Measurements from ENCODE around the gene VPS37B.

The VPS37B gene

GRCh38 chr12:122850048-122850445 lies 45.9 kb downstream of the VPS37B start:
- H3K27me3 ChIP-seq (ENCODE audit: insufficient read depth, poor library complexity, severe bottlenecking): no peaks in the 10 kb centered on the region
- DNase-seq (ENCODE audit: low read depth in 1 of 2, low spot score in 1 of 2): no peak
- TF ChIP-seq CTCF (IDR thresholded peaks at IDR 0.05; ENCODE audit: insufficient read depth, low read length) (no peak), GABPA (IDR thresholded peaks at IDR 0.05; ENCODE audit: low read depth) (no peak), SPI1 (IDR thresholded peaks at IDR 0.05; ENCODE audit: borderline replicate concordance, low read depth) (no peak), POLR2AphosphoS5 (IDR thresholded peaks at IDR 0.05; ENCODE audit: low read depth) (no peak)
- TF ChIP-seq, protein P1, sequence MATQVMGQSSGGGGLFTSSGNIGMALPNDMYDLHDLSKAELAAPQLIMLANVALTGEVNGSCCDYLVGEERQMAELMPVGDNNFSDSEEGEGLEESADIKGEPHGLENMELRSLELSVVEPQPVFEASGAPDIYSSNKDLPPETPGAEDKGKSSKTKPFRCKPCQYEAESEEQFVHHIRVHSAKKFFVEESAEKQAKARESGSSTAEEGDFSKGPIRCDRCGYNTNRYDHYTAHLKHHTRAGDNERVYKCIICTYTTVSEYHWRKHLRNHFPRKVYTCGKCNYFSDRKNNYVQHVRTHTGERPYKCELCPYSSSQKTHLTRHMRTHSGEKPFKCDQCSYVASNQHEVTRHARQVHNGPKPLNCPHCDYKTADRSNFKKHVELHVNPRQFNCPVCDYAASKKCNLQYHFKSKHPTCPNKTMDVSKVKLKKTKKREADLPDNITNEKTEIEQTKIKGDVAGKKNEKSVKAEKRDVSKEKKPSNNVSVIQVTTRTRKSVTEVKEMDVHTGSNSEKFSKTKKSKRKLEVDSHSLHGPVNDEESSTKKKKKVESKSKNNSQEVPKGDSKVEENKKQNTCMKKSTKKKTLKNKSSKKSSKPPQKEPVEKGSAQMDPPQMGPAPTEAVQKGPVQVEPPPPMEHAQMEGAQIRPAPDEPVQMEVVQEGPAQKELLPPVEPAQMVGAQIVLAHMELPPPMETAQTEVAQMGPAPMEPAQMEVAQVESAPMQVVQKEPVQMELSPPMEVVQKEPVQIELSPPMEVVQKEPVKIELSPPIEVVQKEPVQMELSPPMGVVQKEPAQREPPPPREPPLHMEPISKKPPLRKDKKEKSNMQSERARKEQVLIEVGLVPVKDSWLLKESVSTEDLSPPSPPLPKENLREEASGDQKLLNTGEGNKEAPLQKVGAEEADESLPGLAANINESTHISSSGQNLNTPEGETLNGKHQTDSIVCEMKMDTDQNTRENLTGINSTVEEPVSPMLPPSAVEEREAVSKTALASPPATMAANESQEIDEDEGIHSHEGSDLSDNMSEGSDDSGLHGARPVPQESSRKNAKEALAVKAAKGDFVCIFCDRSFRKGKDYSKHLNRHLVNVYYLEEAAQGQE (IDR thresholded peaks at IDR 0.05; ENCODE audit: insufficient replicate concordance, low read depth): no peak
- H3K4me3 ChIP-seq (replicated peaks; ENCODE audit: insufficient read depth, low read length): no peak overlapping the region
- no peak overlapping the region for H3K27ac ChIP-seq (replicated peaks)

GRCh38 chr12:122849352-122850047 lies 46.4 kb downstream of the VPS37B start:
- H3K27me3 ChIP-seq (ENCODE audit: insufficient read depth, poor library complexity, severe bottlenecking): no peaks in the 10 kb centered on the region
- no peak overlapping the region for H3K27ac ChIP-seq (replicated peaks)
- DNase-seq (ENCODE audit: low read depth in 1 of 2, low spot score in 1 of 2): no peak
- TF ChIP-seq SPI1 (IDR thresholded peaks at IDR 0.05; ENCODE audit: borderline replicate concordance, low read depth) (no peak), GABPA (IDR thresholded peaks at IDR 0.05; ENCODE audit: low read depth) (no peak), CTCF (IDR thresholded peaks at IDR 0.05; ENCODE audit: insufficient read depth, low read length) (no peak), POLR2AphosphoS5 (IDR thresholded peaks at IDR 0.05; ENCODE audit: low read depth) (no peak)
- TF ChIP-seq, protein P1 (IDR thresholded peaks at IDR 0.05; ENCODE audit: insufficient replicate concordance, low read depth): no peak
- no peak overlapping the region for H3K4me3 ChIP-seq (replicated peaks; ENCODE audit: insufficient read depth, low read length)

DNA sequence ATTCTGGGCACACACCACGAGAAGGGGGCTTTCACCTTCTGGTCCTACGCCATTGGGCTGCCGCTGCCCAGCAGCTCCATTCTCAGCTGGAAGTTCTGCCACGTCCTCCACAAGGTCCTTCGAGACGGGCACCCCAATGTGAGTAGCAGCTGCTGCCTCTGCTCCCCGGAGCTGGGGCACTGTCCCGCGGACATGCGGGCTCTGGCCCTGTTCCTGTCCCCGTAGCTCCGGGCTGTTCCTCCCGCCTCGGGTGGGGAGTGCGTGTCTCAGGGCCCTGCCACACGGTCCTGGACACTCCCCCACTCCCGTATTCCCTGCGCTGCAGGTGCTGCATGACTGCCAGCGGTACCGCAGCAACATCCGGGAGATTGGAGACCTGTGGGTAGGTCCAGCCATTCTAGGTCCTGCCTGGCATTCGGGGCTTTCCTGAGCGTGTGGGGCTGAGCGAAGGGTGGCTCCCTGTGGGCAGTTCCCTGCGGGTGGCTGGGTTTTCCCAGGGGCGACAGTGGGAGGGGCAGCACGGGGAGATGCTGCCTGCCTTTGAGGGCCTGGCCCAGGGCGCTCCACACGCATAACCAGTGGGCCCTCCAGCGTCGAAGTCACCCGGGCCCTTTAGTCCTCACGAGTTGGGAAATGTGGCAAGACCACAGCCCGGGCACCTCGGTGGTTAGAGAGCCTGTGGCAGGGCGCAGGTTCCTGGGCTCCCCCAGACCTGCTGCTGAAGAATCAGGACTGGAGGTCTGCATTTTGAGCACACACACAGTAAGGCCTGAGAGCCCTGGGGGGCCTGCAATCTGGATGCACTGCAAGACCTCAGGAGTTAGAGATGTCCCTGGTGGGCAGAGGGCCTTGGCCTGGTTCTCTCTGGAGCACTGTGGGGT lies 47.2 kb downstream of the VPS37B start:
- H3K27me3 ChIP-seq (ENCODE audit: insufficient read depth, poor library complexity, severe bottlenecking): no peaks in the 10 kb centered on the region
- DNase-seq (ENCODE audit: low read depth in 1 of 2, low spot score in 1 of 2): no peak
- H3K27ac ChIP-seq (replicated peaks): no peak overlapping the region
- TF ChIP-seq GABPA (IDR thresholded peaks at IDR 0.05; ENCODE audit: low read depth) (no peak), CTCF (IDR thresholded peaks at IDR 0.05; ENCODE audit: insufficient read depth, low read length) (no peak)
- TF ChIP-seq, protein P1 (IDR thresholded peaks at IDR 0.05; ENCODE audit: insufficient replicate concordance, low read depth): no peak
- no peak overlapping the region for H3K4me3 ChIP-seq (replicated peaks; ENCODE audit: insufficient read depth, low read length)
